Endothelial cell (in vitro differentiated cells): Measurements from ENCODE around the gene TMEM179. TPM values are rescaled to one million over a fixed set of nuclear protein-coding genes. Genes with fewer than 3 reads are reported as not detected.

ENCODE experiments used
- DNase-seq: peaks from one replicate; pipeline ENCODE4 v3.0.0; 2021; ENCODE audit warnings: low spot score
- H3K27ac Mint-ChIP-seq: one replicate; pipeline ENCODE4 v1.8.0; 2021; ENCODE audit warnings: mixed read lengths, inconsistent platforms; ENCODE audit not compliant: unreplicated experiment
- H3K27me3 Mint-ChIP-seq: one replicate; pipeline ENCODE4 v1.8.0; 2021; ENCODE audit warnings: mild to moderate bottlenecking, moderate library complexity, mixed read lengths, inconsistent platforms; ENCODE audit not compliant: unreplicated experiment
- H3K36me3 Mint-ChIP-seq: one replicate; pipeline ENCODE4 v1.8.0; 2021; ENCODE audit warnings: mild to moderate bottlenecking, low read depth, mixed read lengths, inconsistent platforms; ENCODE audit not compliant: unreplicated experiment
- H3K4me1 Mint-ChIP-seq: one replicate; pipeline ENCODE4 v1.8.0; 2021; ENCODE audit warnings: mild to moderate bottlenecking, mixed read lengths, inconsistent platforms; ENCODE audit not compliant: unreplicated experiment
- H3K4me3 Mint-ChIP-seq: one replicate; pipeline ENCODE4 v1.8.0; 2021; ENCODE audit warnings: mild to moderate bottlenecking, mixed read lengths, inconsistent platforms; ENCODE audit not compliant: unreplicated experiment
- H3K9me3 Mint-ChIP-seq: one replicate; pipeline ENCODE4 v1.8.0; 2021; ENCODE audit warnings: mixed read lengths, inconsistent platforms; ENCODE audit not compliant: unreplicated experiment
- CTCF ChIP-seq: fragments of 200-600 bp; sonication (generic); IDR thresholded peaks from one replicate; pipeline ENCODE4 v1.5.0; 2021; ENCODE audit warnings: antibody characterized with exemption; ENCODE audit not compliant: unreplicated experiment
- total RNA-seq: library from RNA; stranded (reverse); fragmentation: NEBNext Ultra II Directional; extraction: Animal tissue kit (Norgen Biotek cat#: 25700); gene quantifications from one replicate; pipeline ENCODE4 v1.2.1, GENCODE V29; 2021; ENCODE audit not compliant: unreplicated experiment

The TMEM179 gene
- total RNA-seq, 1 donor from 2014 or later: 0.54 TPM

GRCh38 chr14:104588066-104588857 lies 16.3 kb downstream of the TMEM179 start:
- H3K27me3 Mint-ChIP-seq: peaks cover 11% of the 10 kb centered on the region
- H3K36me3 Mint-ChIP-seq: peaks cover 7% of the 10 kb centered on the region
- H3K4me3 Mint-ChIP-seq: no peak overlapping the region
- no peak overlapping the region for H3K27ac Mint-ChIP-seq
- no peak for TF ChIP-seq CTCF
- H3K4me1 Mint-ChIP-seq: no peaks in the 10 kb centered on the region
- no peaks in the 10 kb centered on the region for H3K9me3 Mint-ChIP-seq
- no peak for DNase-seq

- DNase-seq: no peak
Observed at GRCh38 chr14:104587641-104588040, 16.9 kb downstream of the TMEM179 start.

GRCh38 chr14:104586832-104587620 lies 17.5 kb downstream of the TMEM179 start:
- no peak overlapping the region for H3K4me3 Mint-ChIP-seq
- TF ChIP-seq CTCF: no peak

More at GRCh38 chr14:104587641-104588040, 16.9 kb downstream of the TMEM179 start:
- no peak for TF ChIP-seq CTCF
- H3K4me1 Mint-ChIP-seq: no peaks in the 10 kb centered on the region
- H3K4me3 Mint-ChIP-seq: no peak overlapping the region
- H3K9me3 Mint-ChIP-seq: no peaks in the 10 kb centered on the region
- H3K36me3 Mint-ChIP-seq: peaks cover 7% of the 10 kb centered on the region
- H3K27me3 Mint-ChIP-seq: peaks cover 11% of the 10 kb centered on the region
- H3K27ac Mint-ChIP-seq: no peak overlapping the region

GRCh38 chr14:104585966-104586697 lies 18.4 kb downstream of the TMEM179 start:
- H3K27ac Mint-ChIP-seq: no peak overlapping the region
- H3K9me3 Mint-ChIP-seq: no peaks in the 10 kb centered on the region
- H3K4me3 Mint-ChIP-seq: no peak overlapping the region
- peaks cover 9% of the 10 kb centered on the region for H3K27me3 Mint-ChIP-seq
- H3K4me1 Mint-ChIP-seq: no peaks in the 10 kb centered on the region
- peaks cover 7% of the 10 kb centered on the region for H3K36me3 Mint-ChIP-seq
- no peak for TF ChIP-seq CTCF
- DNase-seq: no peak

More at GRCh38 chr14:104586832-104587620, 17.5 kb downstream of the TMEM179 start:
- peaks cover 9% of the 10 kb centered on the region for H3K27me3 Mint-ChIP-seq
- H3K4me1 Mint-ChIP-seq: no peaks in the 10 kb centered on the region
- peaks cover 7% of the 10 kb centered on the region for H3K36me3 Mint-ChIP-seq
- no peak for DNase-seq
- H3K9me3 Mint-ChIP-seq: no peaks in the 10 kb centered on the region
- H3K27ac Mint-ChIP-seq: no peak overlapping the region
